GM12892 (cell line): Measurements from ENCODE around the gene ANXA2R.
A peak's percentile ranks its signal among the peaks of the same experiment; 100 is the strongest.

Source experiments
- POLR2A ChIP-seq: IDR thresholded peaks from 2 replicates; pipeline ENCODE4 v1.6.1; 2011; ENCODE audit warnings: low read depth, low read length, control low read depth
- POLR2AphosphoS5 ChIP-seq: IDR thresholded peaks from 2 replicates; pipeline ENCODE4 v1.6.1; 2011; ENCODE audit warnings: low read depth, low read length, control low read depth
- TAF1 ChIP-seq: IDR thresholded peaks from 2 replicates; pipeline ENCODE4 v1.6.1; 2011; ENCODE audit warnings: low read depth, mild to moderate bottlenecking, control low read depth, low read length, borderline replicate concordance

DNA sequence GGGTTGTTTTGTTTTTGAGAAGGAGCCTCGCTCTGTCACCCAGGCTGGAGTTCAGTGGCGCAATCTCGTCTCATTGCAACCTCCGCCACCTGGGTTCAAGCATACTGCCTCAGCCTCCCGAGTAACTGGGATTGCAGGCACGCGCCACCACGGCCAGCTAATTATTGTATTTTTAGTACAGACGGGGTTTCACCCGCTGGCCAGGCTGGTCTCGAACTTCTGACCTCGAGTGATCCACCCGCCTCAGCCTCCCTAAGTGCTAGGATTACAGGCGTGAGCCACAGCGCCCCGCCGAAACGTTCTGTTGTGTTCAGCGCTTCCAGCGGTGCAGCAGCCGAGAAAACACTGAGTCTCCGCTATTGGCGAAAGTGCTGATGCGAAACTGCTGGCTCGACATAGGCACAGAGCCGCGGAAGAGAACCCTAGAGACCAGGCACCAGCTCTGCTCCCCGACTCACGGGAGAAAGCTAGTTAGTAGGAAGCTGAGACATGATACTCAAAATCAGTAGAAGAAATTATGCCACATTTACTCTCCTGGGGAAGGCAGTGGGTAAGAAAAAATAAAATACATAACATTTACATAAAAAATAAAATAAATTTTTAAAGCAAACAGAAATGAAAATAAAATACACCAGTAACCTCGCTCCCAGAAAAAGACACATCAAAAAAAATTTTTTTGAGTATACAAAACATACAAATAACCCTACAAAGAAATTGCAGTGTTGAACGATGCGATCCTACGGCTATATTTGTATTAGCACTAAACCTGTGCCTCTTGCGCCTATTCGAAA lies 31.6 kb downstream of the ANXA2R start:
- TF ChIP-seq POLR2A (peak; percentile 76), POLR2AphosphoS5 (peak; percentile 67; the same call in 1 of the 2 replicates), TAF1 (peak; percentile 77; the same call in 1 of the 2 replicates)
